ENCODE results near the gene TNNI3K. TPM values are rescaled to one million over a fixed set of nuclear protein-coding genes. Genes with fewer than 3 reads are reported as not detected.

TNNI3K gene
- total RNA-seq, 1 donor from 2014 or later = not detected

GRCh38 chr1:74587888-74588287 is 352.7 kb downstream of the TNNI3K start:
- Mint-ChIP-seq H3K27ac (ENCODE audit: unreplicated experiment) (no peak overlapping the region), H3K4me1 (ENCODE audit: low read depth, unreplicated experiment) (peaks cover 4% of the 10 kb centered on the region), H3K27me3 (ENCODE audit: unreplicated experiment) (peaks cover 5% of the 10 kb centered on the region), H3K36me3 (ENCODE audit: unreplicated experiment) (no peaks in the 10 kb centered on the region), H3K9me3 (ENCODE audit: unreplicated experiment) (peaks cover 1% of the 10 kb centered on the region), H3K4me3 (ENCODE audit: unreplicated experiment) (no peak overlapping the region)
- no peak for TF ChIP-seq CTCF (IDR thresholded peaks at IDR 0.05; ENCODE audit: partially characterized antibody, unreplicated experiment)
- DNase-seq = no peak

GRCh38 chr1:74590288-74590687 is 355.1 kb downstream of the TNNI3K start:
- H3K9me3 Mint-ChIP-seq (ENCODE audit: unreplicated experiment) = no peaks in the 10 kb centered on the region
- no peak overlapping the region for H3K27ac Mint-ChIP-seq (ENCODE audit: unreplicated experiment)
- H3K36me3 Mint-ChIP-seq (ENCODE audit: unreplicated experiment) = no peaks in the 10 kb centered on the region
- DNase-seq = no peak
- H3K27me3 Mint-ChIP-seq (ENCODE audit: unreplicated experiment) = peaks cover 2% of the 10 kb centered on the region
- H3K4me1 Mint-ChIP-seq (ENCODE audit: low read depth, unreplicated experiment) = peaks cover 4% of the 10 kb centered on the region
- H3K4me3 Mint-ChIP-seq (ENCODE audit: unreplicated experiment) = no peak overlapping the region
- TF ChIP-seq CTCF (IDR thresholded peaks at IDR 0.05; ENCODE audit: partially characterized antibody, unreplicated experiment) = no peak

- Mint-ChIP-seq H3K4me3 (ENCODE audit: unreplicated experiment) (no peak overlapping the region), H3K36me3 (ENCODE audit: unreplicated experiment) (no peaks in the 10 kb centered on the region), H3K4me1 (ENCODE audit: low read depth, unreplicated experiment) (peaks cover 8% of the 10 kb centered on the region), H3K9me3 (ENCODE audit: unreplicated experiment) (no peaks in the 10 kb centered on the region), H3K27me3 (ENCODE audit: unreplicated experiment) (peaks cover 2% of the 10 kb centered on the region), H3K27ac (ENCODE audit: unreplicated experiment) (no peak overlapping the region)
- TF ChIP-seq CTCF (IDR thresholded peaks at IDR 0.05; ENCODE audit: partially characterized antibody, unreplicated experiment) = no peak
- DNase-seq = no peak
These were observed 356.8 kb downstream of the TNNI3K start for GRCh38 chr1:74591949-74592348.

- no peak for DNase-seq
- Mint-ChIP-seq H3K4me1 (ENCODE audit: low read depth, unreplicated experiment) (peaks cover 8% of the 10 kb centered on the region), H3K36me3 (ENCODE audit: unreplicated experiment) (no peaks in the 10 kb centered on the region), H3K9me3 (ENCODE audit: unreplicated experiment) (no peaks in the 10 kb centered on the region), H3K4me3 (ENCODE audit: unreplicated experiment) (no peak overlapping the region), H3K27me3 (ENCODE audit: unreplicated experiment) (peaks cover 2% of the 10 kb centered on the region), H3K27ac (ENCODE audit: unreplicated experiment) (no peak overlapping the region)
- no peak for TF ChIP-seq CTCF (IDR thresholded peaks at IDR 0.05; ENCODE audit: partially characterized antibody, unreplicated experiment)
These were observed 357.6 kb downstream of the TNNI3K start for GRCh38 chr1:74592580-74593355.

Other genes with a start within 250 kb of the TNNI3K start
- 0.20 TPM for gene LRRIQ3, start 37.2 kb upstream of the TNNI3K start, total RNA-seq (ENCODE audit: unreplicated experiment)
- gene FPGT, start 37.1 kb upstream of the TNNI3K start, total RNA-seq (ENCODE audit: unreplicated experiment) = 6.4 TPM